Stimulated activated CD8-positive, alpha-beta memory T cell treated with anti-CD3 and anti-CD28 coated beads, Interleukin-12 subunit alpha, Interleukin-12 subunit beta, amount 100 ng/mL, for 1 hour (primary cell): ENCODE measurements around the gene HMG20A.

Experiments
- DNase-seq: peaks from one replicate; pipeline ENCODE4 v3.0.0-alpha.2; 2020; ENCODE audit warnings: low read depth

HMG20A gene

DNA sequence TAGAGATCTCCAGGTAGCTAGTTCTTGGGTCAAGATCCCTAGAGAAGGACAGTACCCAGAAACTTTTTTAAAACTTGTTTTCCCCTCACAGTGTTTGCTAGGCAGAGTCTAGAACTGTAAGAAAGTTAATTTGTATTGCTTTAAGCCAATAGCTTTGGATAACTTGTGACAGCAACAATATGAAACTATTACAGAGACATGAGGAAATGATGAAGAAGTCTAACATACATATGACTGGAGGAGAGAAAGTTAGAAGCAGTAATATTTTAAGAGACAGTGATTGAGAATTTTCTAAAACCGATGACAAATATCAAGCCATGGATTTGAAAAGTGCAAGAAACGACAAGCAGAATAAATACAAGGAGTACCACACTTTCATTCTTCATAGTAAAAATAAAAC, 10.0 kb downstream of the HMG20A start:
- DNase-seq: no peak

DNA sequence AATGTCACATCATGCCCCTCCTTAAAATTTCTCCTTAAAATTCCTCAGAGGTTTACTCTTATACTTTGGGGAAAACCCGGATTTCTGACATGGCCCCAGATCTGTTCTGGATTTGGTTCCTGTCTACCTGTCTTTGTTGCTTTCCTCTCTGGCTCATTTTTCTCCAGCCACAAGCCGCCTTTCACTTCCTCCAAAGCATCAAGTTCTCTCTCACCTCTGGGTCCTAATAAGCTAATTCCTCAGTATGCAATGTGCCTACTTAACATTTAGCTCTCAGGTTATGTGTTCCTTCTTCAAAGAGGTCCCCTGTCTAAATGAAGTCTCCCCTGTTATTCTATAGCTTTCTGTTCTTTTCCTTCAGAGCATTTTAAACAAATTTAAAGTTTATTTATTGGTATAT, 16.1 kb downstream of the HMG20A start:
- DNase-seq: no peak

DNA sequence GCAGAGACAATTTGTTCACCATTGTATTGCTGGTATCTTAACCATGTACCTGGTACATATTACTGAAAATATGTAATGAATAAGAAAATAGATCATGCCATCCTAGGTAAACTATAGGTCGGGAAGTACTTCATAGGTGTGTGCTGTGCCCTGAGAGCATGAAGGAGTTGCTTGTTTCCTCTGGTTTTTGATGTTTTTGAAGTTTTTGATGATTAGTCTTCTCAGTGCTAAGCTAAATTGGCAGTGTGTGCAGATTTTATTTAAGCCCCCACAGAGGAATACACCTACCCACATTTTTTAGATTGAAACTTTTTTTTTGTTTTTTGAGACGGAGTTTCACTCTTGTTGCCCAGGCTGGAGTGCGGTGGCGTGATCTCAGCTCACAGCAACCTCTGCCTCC, 16.6 kb downstream of the HMG20A start:
- DNase-seq: no peak

GRCh38 chr15:77440378-77440999, 19.8 kb downstream of the HMG20A start:
- DNase-seq: no peak

- DNase-seq: no peak
Measured at GRCh38 chr15:77446840-77447390, 26.2 kb downstream of the HMG20A start.

- no peak for DNase-seq
Measured at GRCh38 chr15:77454265-77454664, 33.6 kb downstream of the HMG20A start.

- DNase-seq: no peak
Measured at GRCh38 chr15:77454951-77455350, 34.3 kb downstream of the HMG20A start.

GRCh38 chr15:77455696-77456321, 35.1 kb downstream of the HMG20A start:
- DNase-seq: no peak

- no peak for DNase-seq
Measured at GRCh38 chr15:77456746-77457145, 36.1 kb downstream of the HMG20A start.

- DNase-seq: no peak
Measured at GRCh38 chr15:77457191-77457904, 36.7 kb downstream of the HMG20A start.

GRCh38 chr15:77457905-77458265, 37.2 kb downstream of the HMG20A start:
- no peak for DNase-seq

DNA sequence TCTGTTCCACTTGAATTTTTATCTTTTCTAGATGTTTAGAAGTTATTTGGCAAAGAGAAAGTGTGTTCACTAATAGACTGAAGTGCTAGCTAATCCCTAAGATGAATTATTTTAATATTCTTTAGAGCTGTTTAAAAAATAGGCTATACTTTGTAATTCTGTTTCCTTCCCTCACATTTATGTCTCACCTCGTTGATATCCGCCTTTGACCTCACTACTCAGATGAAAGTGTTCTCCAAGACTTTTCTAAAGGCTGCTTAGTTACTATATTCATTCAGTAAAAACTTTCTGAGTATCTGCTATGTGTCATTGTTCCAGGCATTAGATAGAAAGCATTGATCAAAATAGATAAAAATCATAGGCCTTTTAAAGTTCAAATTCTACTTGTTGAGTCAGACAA, 38.3 kb downstream of the HMG20A start:
- DNase-seq: no peak

DNA sequence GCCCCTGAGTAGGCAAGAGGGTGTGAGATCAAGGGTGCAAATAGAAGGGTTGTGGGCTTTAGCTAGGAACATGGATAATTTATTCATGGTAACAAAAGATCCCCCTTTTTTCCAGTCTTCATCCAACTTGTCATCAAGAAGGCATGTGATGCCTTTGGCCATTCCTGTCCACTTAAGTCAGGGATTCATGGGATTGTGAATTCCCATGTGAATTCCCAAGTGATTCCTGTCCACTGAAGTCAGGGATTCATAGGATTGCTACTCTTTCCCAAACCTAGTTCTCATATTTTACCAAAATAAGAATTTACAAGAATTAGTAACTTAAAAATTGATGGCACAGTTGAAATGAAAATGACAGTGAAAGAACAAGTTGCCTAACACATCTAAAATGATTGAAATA, 40.8 kb downstream of the HMG20A start:
- DNase-seq: no peak

DNA sequence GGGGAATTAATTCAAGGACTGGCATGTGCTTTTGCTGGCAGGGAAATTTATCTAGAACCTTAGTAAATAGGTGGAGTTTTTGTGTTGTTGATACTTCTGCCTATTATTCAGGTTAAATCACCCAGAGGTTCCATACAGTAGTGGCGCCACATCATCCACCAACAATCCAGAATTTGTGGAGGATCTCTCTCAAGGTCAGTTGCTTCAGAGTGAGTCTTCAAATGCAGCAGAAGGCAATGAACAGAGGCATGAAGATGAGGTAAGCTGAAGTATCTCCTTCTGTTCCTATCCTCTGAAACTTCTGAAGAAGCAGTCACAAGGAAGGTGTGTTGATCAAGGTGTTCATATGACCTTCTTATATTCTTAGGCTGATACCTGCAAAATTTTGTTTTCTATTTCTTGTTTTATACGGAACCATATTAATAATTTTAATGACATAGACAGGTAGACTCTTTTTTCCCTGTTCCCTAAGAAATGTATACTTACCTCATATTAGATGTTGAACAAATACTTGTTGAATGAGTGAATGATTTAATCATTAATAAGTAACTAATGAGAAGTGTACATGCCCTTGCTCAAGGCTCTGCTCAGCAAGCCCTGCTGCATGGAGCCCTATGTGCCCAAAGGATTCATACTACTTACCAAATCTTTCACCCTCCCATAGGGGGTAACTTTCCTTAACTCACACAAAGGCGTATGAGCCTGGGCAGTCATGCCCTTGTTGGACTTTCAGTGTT, 43.6 kb downstream of the HMG20A start:
- DNase-seq: no peak

DNA sequence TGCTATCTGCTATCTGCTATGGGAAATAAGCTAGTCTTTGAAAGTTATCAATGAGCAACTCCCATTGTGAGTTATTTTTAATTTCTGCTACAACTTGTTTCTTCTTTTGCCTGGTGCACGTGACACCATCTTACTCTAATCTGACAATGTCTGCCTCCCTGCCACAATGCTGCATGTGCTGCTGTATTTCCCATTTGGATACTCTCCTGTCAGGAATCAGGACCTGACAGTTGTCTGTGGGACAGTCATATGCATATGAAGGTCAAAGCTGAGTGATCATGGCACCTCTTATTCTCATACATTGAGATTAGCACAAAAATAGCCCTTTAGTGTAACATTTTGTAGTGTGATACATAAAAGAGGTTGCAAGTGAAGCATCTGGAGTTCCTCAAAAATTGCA, 45.8 kb downstream of the HMG20A start:
- no peak for DNase-seq

DNA sequence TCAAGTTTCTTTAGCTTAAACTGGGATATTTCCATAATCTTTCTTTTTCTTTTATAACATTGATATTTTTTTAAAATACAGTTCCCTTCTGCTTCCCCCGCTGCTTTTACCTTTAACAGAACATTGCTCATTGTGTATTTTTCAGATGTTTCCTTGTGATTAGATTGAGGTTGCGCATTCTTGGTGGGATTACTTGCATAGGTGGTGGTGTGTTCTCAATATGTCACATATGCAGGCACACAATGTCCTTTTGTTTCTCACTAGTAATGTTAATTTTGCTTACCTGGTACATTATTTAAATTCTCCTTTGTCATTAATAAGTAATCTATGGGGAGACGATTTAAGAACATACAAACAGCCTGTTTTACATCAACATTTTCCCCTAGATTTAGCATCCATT, 48.2 kb downstream of the HMG20A start:
- no peak for DNase-seq

- DNase-seq: no peak
Measured at GRCh38 chr15:77470235-77470634, 49.5 kb downstream of the HMG20A start.

GRCh38 chr15:77473328-77473727, 52.6 kb downstream of the HMG20A start:
- DNase-seq: no peak

DNA sequence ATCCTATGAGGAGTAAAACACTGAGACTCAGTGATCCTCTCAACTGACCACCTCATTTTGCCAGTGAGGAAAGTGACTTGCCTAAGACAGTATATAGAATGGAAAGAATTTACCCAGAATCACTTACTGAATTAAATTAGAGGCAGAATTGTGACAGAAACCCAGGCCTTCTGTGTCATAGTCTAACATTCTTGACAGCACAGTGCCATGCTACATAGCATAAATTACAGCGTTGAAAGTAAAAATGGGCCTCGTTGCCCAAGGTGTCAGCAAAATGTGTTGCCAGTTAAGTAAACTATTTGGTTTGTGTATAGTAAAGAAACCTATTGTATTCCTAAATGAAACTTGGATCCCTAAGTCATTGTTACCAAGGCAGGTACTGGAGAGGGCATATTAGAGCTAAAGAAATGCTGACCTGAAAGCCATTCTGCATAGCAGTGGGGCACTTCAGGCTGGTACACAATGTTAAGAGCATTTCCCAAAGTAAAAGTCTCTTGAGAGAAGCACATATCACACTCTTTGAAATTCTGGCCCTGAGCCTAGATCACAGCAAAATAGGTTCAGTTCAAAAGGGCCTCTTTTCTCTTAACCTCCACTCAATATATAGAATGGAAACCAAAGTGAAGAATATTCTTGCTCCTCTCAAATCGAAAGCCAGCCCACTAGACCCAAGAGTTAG, 53.8 kb downstream of the HMG20A start:
- no peak for DNase-seq

DNA sequence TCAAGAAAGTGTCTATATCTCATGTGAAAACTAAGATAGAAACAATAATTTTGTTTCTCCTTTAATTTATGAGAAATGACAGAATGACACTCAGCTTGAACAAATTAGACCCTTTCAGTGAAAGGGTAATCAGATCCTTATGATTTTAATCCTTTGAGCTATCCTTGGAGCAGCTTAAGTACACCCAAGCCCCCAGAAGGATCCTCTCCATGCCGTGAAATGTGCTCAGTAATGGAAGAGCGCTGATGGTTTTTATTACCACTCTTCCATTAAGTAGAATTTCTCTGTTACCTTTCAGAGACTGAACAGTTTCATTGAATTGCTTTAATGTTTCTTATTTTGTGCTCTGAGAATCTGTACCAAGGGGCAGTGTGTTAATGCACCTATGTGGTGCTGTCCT, 54.3 kb downstream of the HMG20A start:
- no peak for DNase-seq

GRCh38 chr15:77475898-77476297, 55.2 kb downstream of the HMG20A start:
- DNase-seq: no peak

DNA sequence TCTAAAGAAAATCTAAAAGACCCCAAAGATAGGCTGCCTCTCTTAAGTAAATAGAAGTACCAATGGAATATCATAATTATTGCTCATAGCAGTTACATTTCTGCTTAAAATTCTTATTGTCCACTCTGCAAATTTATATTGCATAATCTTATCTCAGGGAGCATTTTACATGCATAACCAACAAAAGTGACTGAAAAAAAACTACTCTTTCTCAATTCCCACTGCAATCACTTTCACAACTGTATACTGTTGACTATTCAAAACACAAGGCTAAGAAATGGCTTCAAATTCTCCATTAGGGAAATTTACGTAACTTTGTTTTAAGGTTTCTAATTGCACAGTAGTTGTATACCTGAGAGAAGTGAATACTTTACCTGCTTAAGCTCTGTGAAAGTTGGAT, 56.3 kb downstream of the HMG20A start:
- DNase-seq: no peak
